OCI-LY1 (cell line): Measurements from ENCODE around the gene SH3BP5.

ENCODE experiments used
- EZH2 ChIP-seq: fragments of 200-600 bp; sonication (generic), shearing (Covaris generic); IDR thresholded peaks from 2 replicates; pipeline ENCODE4 v1.8.0; 2017; ENCODE audit warnings: borderline replicate concordance, mixed run types, mild to moderate bottlenecking, antibody characterized with exemption, low read length, moderate library complexity, mixed read lengths
- TF ChIP-seq, protein P1 (sequence below): fragments of 200-600 bp; sonication (generic), shearing (Covaris generic); IDR thresholded peaks from 2 replicates; pipeline ENCODE4 v1.5.1; 2017; ENCODE audit warnings: mild to moderate bottlenecking, antibody characterized with exemption, low read length, moderate library complexity, mixed read lengths

DNA sequence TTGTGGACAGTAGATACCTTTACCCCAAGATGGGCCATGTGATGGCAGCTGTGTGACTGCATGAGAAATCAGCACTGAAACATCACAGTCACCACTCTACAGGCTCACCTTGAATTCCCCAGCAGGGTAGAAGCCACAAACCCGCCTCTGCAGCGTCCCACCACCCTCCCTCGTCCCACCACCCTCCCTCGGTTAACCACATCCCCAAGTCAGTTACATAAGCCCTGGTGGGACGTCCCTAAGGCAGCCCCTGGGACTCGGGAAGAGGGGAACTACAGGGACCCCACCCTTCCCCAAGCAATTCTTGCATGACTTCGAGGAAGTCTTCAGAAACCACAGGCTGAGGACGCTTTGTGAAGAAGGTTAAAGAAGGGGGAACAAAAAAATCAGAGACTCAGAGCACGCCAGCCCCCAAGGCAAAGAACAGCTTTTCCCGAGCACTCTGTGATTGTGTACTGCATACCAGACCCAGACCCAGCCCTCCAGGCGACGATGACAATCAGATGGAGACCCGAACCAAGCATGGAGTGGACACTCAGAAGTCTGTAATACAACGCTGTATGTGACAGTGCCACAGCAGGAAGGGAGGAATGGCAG lies 60.5 kb downstream of the SH3BP5 start:
- TF ChIP-seq, protein P1, sequence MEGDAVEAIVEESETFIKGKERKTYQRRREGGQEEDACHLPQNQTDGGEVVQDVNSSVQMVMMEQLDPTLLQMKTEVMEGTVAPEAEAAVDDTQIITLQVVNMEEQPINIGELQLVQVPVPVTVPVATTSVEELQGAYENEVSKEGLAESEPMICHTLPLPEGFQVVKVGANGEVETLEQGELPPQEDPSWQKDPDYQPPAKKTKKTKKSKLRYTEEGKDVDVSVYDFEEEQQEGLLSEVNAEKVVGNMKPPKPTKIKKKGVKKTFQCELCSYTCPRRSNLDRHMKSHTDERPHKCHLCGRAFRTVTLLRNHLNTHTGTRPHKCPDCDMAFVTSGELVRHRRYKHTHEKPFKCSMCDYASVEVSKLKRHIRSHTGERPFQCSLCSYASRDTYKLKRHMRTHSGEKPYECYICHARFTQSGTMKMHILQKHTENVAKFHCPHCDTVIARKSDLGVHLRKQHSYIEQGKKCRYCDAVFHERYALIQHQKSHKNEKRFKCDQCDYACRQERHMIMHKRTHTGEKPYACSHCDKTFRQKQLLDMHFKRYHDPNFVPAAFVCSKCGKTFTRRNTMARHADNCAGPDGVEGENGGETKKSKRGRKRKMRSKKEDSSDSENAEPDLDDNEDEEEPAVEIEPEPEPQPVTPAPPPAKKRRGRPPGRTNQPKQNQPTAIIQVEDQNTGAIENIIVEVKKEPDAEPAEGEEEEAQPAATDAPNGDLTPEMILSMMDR, result no peak
- TF ChIP-seq EZH2, result no peak
